SH-SY5Y (cell line): Measurements from ENCODE around the gene BPIFB3.

ENCODE experiments used
- GATA2 ChIP-seq: IDR thresholded peaks from 2 replicates; pipeline ENCODE4 v1.6.1; 2011; ENCODE audit warnings: mild to moderate bottlenecking, low read depth, low read length
- GATA3 ChIP-seq: IDR thresholded peaks from 2 replicates; pipeline ENCODE4 v1.6.1; 2011; ENCODE audit warnings: low read depth, mild to moderate bottlenecking, low read length, moderate library complexity

GRCh38 chr20:33053291-33054106 is at the start of gene BPIFB3:
- TF ChIP-seq GATA2 (no peak), GATA3 (no peak)
